ENCODE results near the gene SYNJ1. TPM values are rescaled to one million over a fixed set of nuclear protein-coding genes. Genes with fewer than 3 reads are reported as not detected.

The SYNJ1 gene
- total and polyA plus RNA-seq, 9 of the 15 experiments (the other 6 are each of a cell fraction or from before 2014, with no cell fraction given) = 2.4 to 10.6 (median 5.6) TPM

DNA sequence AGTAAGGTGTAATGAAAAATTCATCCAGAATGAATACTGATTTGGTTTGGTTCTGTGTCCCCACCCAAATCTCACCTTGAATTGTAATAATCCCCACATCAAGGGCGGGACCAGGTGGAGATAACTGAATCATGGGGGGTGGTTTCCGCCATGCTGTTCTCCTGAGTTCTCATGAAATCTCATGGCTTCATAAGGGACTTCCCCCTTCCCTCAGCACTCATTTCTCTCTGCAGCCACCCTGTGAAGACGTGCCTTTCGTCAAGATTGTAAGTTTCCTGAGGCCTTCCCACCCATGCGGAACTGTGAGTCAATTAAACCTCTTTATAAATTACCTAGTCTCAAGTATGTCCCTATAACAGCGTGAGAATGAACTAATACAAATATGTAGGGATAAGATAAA lies 5.5 kb upstream of the SYNJ1 start:
- BruUV-seq (replicated peaks) = no TSS peak
- Histone ChIP-seq H3K4me2 (ENCODE audit: insufficient read depth, low read length) (no peak overlapping the region), H2AFZ (ENCODE audit: low read depth, low read length) (no peak overlapping the region), H3K27me3 (ENCODE audit: control insufficient read depth in 2 of 2, insufficient read depth in 2 of 2, low read length in 2 of 2) (no peaks in the 10 kb centered on the region), H3K79me2 (ENCODE audit: control insufficient read depth, insufficient read depth, low read length) (no peaks in the 10 kb centered on the region; the same call in 2 of the 3 replicates), H3K4me1 (replicated peaks in 1 of 2; ENCODE audit: control insufficient read depth in 2 of 2, insufficient read depth in 2 of 2, low read length in 2 of 2) (peaks cover 0 to 9% of the 10 kb centered on the region in 2 experiments; a peak in 2 of 5 replicates), H3K9me1 (ENCODE audit: control insufficient read depth, insufficient read depth, low read length) (no peaks in the 10 kb centered on the region), H3K4me3 (no peak overlapping the region), H3K9ac (ENCODE audit: insufficient read depth in 1 of 2, low read depth in 2 of 2, low read length in 2 of 2) (no peak overlapping the region), H3K36me3 (ENCODE audit: control insufficient read depth, insufficient read depth, low read length) (peaks cover 52% of the 10 kb centered on the region; the same call in 2 of the 3 replicates), H4K20me1 (replicated peaks; ENCODE audit: control insufficient read depth, insufficient read depth, low read length) (no peaks in the 10 kb centered on the region), H3K9me3 (replicated peaks; ENCODE audit: control insufficient read depth, insufficient read depth, low read depth, low read length) (no peaks in the 10 kb centered on the region), H3K27ac (ENCODE audit: extremely low read depth, low read depth, low read length) (no peak overlapping the region)
- no peak for ATAC-seq
- DNase-seq (ENCODE audit: extremely low read depth in 1 of 4, low spot score in 3 of 4) = no peak
- TF ChIP-seq, protein P1, sequence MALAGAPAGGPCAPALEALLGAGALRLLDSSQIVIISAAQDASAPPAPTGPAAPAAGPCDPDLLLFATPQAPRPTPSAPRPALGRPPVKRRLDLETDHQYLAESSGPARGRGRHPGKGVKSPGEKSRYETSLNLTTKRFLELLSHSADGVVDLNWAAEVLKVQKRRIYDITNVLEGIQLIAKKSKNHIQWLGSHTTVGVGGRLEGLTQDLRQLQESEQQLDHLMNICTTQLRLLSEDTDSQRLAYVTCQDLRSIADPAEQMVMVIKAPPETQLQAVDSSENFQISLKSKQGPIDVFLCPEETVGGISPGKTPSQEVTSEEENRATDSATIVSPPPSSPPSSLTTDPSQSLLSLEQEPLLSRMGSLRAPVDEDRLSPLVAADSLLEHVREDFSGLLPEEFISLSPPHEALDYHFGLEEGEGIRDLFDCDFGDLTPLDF (CRISPR knock-in tag; IDR thresholded peaks at IDR 0.05) = no peak
- TF ChIP-seq, protein P2, sequence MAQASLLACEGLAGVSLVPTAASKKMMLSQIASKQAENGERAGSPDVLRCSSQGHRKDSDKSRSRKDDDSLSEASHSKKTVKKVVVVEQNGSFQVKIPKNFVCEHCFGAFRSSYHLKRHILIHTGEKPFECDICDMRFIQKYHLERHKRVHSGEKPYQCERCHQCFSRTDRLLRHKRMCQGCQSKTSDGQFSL (CRISPR knock-in tag; IDR thresholded peaks at IDR 0.05) = no peak
- TF ChIP-seq, protein P2 (tag; IDR thresholded peaks at IDR 0.05) = no peak
- TF ChIP-seq SUPT5H (IDR thresholded peaks at IDR 0.05) = peak; percentile 19; the same call in 1 of the 2 replicates
- POLR2A ChIA-PET = interaction anchor here (0.7 kb wide), 1 partner anchor 33 kb away, joined by 4 read pairs; no protein-coding TSS in a partner anchor
- WGBS (ENCODE audit: insufficient coverage, low coverage, missing lambda C conversion rate) = 94% methylated on average over 6 of the region's 6 CpGs
- no peak for FAIRE-seq
- intact Hi-C loops (cut with micrococcal nuclease) (no loop called here), in situ Hi-C loops (cut with MboI) (no loop called here)
- CTCF ChIA-PET (ENCODE audit: low intra/inter-chr PET ratio) = no interaction called here

Data from K562 (cell line).